Measurements from ENCODE around the gene FDX2. TPM values are rescaled to one million over a fixed set of nuclear protein-coding genes. Genes with fewer than 3 reads are reported as not detected.

FDX2 gene
- total RNA-seq, 1 experiment from 2014 or later, result 30.3 TPM

- ChIA-PET CTCF (no interaction called here), POLR2A (no interaction called here)
- TF ChIP-seq CTCF (IDR thresholded peaks at IDR 0.05; ENCODE audit: unreplicated experiment), result no peak
- Mint-ChIP-seq H3K36me3 (ENCODE audit: insufficient read depth, unreplicated experiment) (peaks cover 64% of the 10 kb centered on the region), H3K4me1 (ENCODE audit: insufficient read depth, unreplicated experiment) (no peaks in the 10 kb centered on the region), H3K27me3 (ENCODE audit: insufficient read depth, unreplicated experiment) (no peaks in the 10 kb centered on the region), H3K9me3 (ENCODE audit: unreplicated experiment) (no peaks in the 10 kb centered on the region), H3K4me3 (ENCODE audit: unreplicated experiment) (no peak overlapping the region), H3K27ac (ENCODE audit: low read depth, unreplicated experiment) (no peak overlapping the region)
- intact Hi-C loops (cut with micrococcal nuclease), result no loop called here
- no peak for DNase-seq (ENCODE audit: unreplicated experiment)
- no TSS peak for BruUV-seq (replicated peaks)
Measured at GRCh38 chr19:10362259-10362658, 46.4 kb upstream of the FDX2 start.

DNA sequence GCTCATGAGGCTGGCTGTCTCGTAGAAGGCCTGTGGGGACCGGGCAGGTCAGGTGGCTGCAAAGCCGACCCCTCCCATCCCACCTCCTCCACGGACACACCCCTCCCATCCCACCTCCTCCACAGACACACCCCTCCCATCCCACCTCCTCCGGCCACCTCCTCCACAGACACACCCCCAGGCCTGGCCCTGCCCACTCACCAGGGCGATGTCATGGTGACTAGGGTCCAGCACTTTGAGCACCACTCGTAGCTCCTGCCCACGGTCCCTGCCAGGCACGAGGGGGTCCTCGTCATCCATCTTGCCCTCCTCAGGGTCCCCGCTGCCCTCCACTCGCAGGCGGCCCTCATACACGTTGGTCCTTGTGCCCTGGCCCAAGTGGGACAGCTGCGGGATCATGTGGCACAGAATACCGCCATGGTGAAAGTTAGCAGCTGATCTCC, 45.8 kb upstream of the FDX2 start:
- no peaks in the 10 kb centered on the region for H3K4me1 Mint-ChIP-seq (ENCODE audit: insufficient read depth, unreplicated experiment)
- intact Hi-C loops (cut with micrococcal nuclease), result no loop called here
- no peak overlapping the region for H3K27ac Mint-ChIP-seq (ENCODE audit: low read depth, unreplicated experiment)
- H3K9me3 Mint-ChIP-seq (ENCODE audit: unreplicated experiment), result no peaks in the 10 kb centered on the region
- H3K27me3 Mint-ChIP-seq (ENCODE audit: insufficient read depth, unreplicated experiment), result no peaks in the 10 kb centered on the region
- CTCF ChIA-PET, result no interaction called here
- POLR2A ChIA-PET, result no interaction called here
- peaks cover 64% of the 10 kb centered on the region for H3K36me3 Mint-ChIP-seq (ENCODE audit: insufficient read depth, unreplicated experiment)
- no TSS peak for BruUV-seq (replicated peaks)
- DNase-seq (ENCODE audit: unreplicated experiment), result no peak
- TF ChIP-seq CTCF (IDR thresholded peaks at IDR 0.05; ENCODE audit: unreplicated experiment), result no peak
- H3K4me3 Mint-ChIP-seq (ENCODE audit: unreplicated experiment), result no peak overlapping the region

- ChIA-PET POLR2A (no interaction called here), CTCF (no interaction called here)
- Mint-ChIP-seq H3K36me3 (ENCODE audit: insufficient read depth, unreplicated experiment) (peaks cover 60% of the 10 kb centered on the region), H3K4me3 (ENCODE audit: unreplicated experiment) (no peak overlapping the region), H3K27ac (ENCODE audit: low read depth, unreplicated experiment) (no peak overlapping the region), H3K4me1 (ENCODE audit: insufficient read depth, unreplicated experiment) (no peaks in the 10 kb centered on the region), H3K9me3 (ENCODE audit: unreplicated experiment) (no peaks in the 10 kb centered on the region), H3K27me3 (ENCODE audit: insufficient read depth, unreplicated experiment) (no peaks in the 10 kb centered on the region)
- no peak for DNase-seq (ENCODE audit: unreplicated experiment)
- no peak for TF ChIP-seq CTCF (IDR thresholded peaks at IDR 0.05; ENCODE audit: unreplicated experiment)
- intact Hi-C loops (cut with micrococcal nuclease), result no loop called here
- BruUV-seq (replicated peaks), result no TSS peak
Measured at GRCh38 chr19:10356431-10356830, 40.6 kb upstream of the FDX2 start.

DNA sequence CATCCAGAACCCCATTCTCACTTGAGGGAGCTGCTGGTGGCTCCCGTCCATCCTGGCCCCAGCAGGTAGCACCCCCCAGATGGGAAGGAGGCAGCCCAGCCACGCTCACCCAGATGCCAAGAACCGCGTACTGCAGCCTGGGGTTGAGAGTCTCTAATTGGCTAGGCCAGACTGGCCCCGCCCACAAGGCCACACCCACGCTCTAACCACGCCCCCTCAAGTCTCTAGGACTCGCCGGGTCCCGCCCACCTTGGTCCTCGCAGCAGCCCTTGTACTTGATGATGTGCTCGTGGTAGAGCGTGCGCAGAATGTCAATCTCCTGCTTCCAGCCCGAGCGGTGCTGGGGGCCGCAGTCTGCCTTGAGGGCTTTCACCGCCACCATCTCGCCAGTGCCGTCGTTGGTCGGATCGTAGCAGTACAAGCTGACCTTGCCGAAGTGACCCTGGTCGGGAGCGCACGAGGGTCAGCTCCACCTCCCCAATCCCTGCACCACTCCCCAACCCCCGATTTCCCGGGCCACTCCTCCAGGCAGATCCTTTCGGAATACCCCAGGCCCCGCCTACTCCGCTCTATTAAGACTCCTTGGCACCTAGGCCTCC, 38.1 kb upstream of the FDX2 start:
- no peaks in the 10 kb centered on the region for H3K9me3 Mint-ChIP-seq (ENCODE audit: unreplicated experiment)
- no peak overlapping the region for H3K27ac Mint-ChIP-seq (ENCODE audit: low read depth, unreplicated experiment)
- DNase-seq (ENCODE audit: unreplicated experiment), result no peak
- BruUV-seq (replicated peaks), result no TSS peak
- intact Hi-C loops (cut with micrococcal nuclease), result no loop called here
- ChIA-PET CTCF (interaction anchor here (0.6 to 0.8 kb wide), 2 partner anchors 26 to 37 kb away, joined by 3 to 4 read pairs; partner anchors contain the start of gene TYK2), POLR2A (interaction anchor here (0.6 kb wide), 1 partner anchor 17 kb away, joined by 3 read pairs; no protein-coding TSS in a partner anchor)
- H3K27me3 Mint-ChIP-seq (ENCODE audit: insufficient read depth, unreplicated experiment), result no peaks in the 10 kb centered on the region
- no peaks in the 10 kb centered on the region for H3K4me1 Mint-ChIP-seq (ENCODE audit: insufficient read depth, unreplicated experiment)
- H3K4me3 Mint-ChIP-seq (ENCODE audit: unreplicated experiment), result no peak overlapping the region
- no peak for TF ChIP-seq CTCF (IDR thresholded peaks at IDR 0.05; ENCODE audit: unreplicated experiment)
- peaks cover 51% of the 10 kb centered on the region for H3K36me3 Mint-ChIP-seq (ENCODE audit: insufficient read depth, unreplicated experiment)

Measured in MCF 10A (cell line).